ENCODE measurements around the gene CACNG8.

CACNG8 gene

DNA sequence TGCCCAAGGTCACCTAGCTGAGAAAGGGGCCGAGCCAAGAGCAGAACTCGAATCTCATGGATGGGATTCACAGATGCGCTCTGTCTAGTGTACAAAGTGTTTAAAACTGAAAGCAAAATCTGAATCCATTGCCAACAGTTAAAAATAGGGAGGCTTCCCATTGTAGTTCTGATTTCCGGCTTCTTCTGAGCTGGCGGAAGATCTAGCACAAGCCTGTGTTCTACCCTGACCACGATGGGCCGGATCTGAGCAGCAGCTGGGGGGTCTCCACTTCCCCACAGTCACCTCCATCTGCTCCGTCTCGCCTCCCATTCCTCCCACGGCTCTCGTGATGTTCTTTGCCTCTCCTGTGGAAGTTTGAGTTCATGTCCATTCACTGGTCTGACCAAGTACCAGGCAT is 2.4 kb downstream of the CACNG8 start:
- no peak for DNase-seq

DNA sequence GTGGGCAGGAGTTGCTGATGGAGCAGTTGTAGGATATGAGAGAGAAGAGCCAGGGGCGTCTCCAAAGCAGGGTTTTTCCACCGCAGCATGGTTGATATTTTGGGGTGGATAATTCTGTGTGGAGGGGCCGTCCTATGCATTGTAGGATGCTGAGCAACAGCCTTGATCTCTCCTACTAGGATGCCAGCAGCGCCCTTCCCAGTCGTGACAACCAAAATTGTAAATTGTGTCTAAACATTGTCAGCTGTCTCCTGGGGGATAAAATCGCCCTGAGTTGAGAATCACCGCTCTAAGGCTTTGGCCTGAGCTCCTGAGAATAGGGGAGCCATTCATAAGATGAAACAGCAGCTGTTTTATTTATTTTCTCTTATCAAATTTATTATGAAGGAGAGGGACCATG is 4.2 kb downstream of the CACNG8 start:
- no peak for DNase-seq

GRCh38 chr19:53969366-53969765 is 6.6 kb downstream of the CACNG8 start:
- no peak for DNase-seq

- no peak for DNase-seq
These were observed 8.9 kb downstream of the CACNG8 start for GRCh38 chr19:53971673-53972072.

DNA sequence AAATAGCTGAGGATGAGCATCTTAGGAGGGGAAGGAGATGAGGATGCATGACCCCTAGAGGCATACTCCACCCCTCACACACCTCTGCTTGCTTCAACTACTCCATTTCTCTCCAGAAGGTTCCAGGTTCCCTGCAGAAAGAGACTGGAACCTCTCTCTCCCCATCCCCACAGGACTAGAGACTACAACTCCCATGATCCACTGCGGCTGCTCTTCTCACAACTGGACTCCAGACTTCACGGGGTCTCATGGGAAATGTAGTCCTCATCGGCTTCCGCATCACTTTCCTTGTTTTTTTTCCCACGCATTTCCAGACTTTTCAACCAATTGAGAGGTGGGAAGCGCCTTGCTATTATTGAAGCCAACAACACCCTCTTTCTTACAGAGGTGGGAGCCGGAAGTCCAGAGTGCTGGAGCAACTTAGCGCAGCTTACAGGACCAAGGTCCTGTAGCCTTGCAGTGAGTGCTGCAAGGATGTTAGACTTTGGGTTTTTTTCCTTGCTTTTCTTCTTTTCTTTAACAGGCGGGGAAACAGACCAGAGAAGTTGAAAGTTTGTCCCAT is 14.8 kb downstream of the CACNG8 start:
- DNase-seq = peak; percentile 98

DNA sequence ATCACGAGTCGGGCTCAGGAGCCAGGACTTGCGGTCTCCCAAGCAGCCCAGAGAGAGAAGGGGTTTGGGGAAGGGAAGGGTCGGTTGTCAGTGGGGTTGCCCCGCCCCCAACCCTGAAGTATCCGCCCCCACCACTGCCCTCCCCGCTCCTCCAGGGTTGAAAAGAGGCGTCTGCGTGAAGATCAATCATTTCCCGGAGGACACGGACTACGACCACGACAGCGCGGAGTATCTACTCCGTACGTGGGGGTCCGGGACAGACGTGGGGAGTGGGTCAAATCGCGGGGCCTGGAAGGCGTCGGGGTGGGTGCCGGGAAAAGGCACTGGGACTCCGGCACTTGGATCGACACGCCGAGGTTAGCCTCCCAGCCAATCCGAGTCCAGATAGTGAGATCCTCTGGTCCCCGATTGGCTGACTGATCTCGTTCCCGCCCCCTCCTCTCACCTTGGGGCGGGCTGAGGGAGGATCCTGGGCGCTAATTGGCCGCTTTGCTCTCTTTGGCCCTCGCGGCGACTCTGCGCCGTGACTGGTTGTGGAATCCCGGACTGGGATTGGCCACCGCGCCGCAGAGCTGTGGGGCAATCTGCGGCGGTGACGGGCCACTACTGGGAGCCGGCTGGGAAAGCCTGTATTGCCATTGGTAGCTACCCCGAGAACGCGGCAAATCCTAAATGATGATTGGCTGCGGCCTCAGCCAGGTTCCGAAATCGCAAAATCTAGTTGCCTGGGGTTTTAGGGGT is 15.4 kb downstream of the CACNG8 start:
- DNase-seq = peak in 1 of 2 experiments; percentile 68

GRCh38 chr19:53978975-53979801 is 16.5 kb downstream of the CACNG8 start:
- no peak for DNase-seq

DNA sequence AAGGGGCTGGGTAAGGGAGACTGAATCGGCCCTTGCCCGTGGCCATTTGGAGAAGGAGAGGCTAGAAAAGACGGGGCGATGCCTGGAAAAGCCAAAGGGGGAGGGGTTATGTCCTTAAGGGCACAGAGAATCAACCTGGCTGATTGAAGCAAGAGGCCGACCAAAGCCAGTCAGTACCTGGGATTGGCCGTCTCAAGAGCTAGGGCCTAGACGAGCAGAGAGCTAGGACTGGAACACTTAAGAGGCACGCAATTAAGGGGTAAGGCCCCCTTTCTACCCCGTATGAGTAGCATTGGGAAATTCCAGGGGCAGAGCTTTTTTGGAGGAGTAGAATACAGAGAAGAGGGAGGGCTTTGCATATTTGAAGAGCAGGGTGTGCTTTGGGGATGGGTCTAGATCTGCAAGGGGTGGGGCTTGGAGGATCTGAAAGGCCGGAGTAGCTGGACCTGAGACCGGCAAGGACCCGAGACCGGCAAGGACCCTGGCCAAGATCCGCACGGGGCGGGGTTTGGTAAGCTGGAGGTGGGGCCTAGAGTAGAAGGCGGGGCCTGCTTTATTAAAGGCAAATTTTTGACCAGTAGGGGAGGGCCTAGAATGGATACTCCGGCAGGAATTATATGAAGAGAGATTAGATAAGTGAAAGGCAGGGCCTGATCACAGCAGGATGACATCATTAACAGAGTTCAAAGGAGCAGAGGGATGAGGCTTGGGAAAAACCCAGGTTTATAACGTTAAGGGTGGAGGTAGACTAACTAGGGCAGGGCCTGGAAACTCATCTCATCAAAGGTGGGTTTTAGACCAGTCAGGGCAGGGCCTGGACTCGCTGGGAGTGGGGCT is 18.0 kb downstream of the CACNG8 start:
- DNase-seq = peak; percentile 89 to 90

DNA sequence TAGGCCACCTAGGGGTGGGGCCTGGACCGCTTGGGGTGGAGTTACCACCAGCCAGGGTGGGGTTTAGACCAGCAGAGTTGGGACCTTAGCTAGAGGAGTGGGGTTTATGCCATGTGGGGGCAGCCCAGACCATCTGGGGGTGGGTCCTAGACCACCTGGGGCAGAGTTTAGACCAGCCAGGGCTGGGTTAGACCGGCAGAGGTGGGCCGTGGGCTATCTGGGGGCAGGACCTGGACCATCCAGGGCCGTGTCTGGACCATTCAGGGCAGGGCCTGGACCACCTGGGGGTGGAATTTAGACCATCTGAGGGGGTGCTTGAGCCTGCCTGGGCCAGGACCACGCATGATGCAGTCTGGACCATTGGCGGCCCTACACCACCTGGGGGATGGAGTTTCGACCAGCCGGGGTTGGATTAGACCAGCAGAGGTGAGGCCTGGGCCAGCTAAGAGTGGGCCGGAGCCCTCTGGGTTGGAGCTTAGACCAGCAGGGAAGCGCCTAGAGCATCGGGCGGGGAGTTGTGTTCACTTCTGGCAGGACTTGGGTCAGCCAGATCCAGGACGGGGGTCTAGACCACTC is 18.7 kb downstream of the CACNG8 start:
- DNase-seq = no peak

DNA sequence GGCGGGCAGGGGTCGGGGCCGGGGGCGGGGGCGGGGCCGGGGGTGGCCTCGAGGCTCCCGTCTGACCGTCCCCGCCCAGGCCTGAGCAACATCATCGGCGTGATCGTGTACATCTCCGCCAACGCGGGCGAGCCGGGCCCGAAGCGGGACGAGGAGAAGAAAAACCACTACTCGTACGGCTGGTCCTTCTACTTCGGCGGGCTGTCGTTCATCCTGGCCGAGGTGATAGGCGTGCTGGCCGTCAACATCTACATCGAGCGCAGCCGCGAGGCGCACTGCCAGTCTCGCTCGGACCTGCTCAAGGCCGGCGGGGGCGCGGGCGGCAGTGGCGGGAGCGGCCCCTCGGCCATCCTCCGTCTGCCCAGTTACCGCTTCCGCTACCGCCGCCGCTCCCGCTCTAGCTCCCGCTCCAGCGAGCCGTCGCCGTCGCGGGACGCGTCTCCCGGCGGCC is 19.3 kb downstream of the CACNG8 start:
- peak in 1 of 2 experiments; percentile 72 for DNase-seq

DNA sequence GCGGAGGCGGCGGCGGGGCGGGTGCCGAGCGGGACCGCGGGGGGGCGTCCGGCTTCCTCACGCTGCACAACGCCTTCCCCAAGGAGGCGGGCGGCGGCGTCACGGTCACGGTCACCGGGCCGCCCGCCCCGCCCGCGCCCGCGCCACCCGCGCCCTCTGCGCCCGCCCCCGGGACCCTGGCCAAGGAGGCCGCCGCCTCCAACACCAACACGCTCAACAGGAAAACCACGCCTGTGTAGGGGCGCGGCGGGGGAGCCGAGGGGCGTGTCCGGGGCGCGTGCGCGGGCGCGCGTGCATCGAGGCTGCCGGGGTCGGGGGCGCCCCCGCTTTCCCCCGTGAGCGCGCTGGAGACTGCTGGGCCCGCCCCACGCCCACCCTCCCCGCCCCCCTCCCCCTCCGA is 19.9 kb downstream of the CACNG8 start:
- peak in 1 of 2 experiments; percentile 72 for DNase-seq

DNA sequence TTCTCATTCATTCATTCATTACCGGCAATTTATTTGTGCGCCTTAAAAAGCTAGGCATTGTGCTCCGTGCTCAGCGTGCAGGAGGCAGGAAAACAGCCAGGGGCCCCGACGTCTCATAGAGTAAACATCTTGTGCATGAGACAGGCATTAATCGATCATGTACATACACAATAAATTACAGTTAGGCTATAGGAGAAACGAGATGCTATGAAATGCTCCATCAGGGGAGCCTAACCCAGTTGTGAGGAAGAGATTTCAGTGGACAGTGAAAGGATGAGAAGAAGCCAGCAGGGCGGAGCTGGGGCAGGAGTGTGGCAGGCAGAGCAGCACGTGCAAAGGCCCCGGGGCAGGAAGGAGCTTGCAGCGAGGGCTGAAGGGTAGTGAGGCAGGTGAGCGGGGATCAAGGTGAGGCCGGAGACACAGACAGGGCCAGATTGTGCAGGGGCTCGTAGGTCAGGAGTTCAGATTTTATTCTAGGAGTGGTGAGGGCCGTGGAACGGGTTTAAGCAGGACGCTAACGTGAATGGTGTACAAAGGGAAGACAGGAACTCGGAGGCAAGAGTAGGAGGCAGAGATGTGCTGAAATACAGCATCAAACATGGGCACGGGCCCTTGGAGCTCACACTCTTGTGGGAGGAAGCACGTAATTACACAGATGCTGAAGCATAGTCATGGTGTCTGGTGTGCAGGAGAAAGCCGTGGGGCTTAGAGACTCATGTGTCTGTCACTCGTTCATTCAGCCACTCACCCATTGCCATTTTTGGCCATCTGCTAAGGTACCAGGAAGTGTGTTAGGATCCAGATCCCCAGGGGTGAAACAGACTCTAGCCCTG is 20.9 kb downstream of the CACNG8 start:
- no peak for DNase-seq

- DNase-seq = no peak
These were observed 23.1 kb downstream of the CACNG8 start for GRCh38 chr19:53985863-53986262.

- DNase-seq = no peak
These were observed 26.2 kb downstream of the CACNG8 start for GRCh38 chr19:53988981-53989380.

DNA sequence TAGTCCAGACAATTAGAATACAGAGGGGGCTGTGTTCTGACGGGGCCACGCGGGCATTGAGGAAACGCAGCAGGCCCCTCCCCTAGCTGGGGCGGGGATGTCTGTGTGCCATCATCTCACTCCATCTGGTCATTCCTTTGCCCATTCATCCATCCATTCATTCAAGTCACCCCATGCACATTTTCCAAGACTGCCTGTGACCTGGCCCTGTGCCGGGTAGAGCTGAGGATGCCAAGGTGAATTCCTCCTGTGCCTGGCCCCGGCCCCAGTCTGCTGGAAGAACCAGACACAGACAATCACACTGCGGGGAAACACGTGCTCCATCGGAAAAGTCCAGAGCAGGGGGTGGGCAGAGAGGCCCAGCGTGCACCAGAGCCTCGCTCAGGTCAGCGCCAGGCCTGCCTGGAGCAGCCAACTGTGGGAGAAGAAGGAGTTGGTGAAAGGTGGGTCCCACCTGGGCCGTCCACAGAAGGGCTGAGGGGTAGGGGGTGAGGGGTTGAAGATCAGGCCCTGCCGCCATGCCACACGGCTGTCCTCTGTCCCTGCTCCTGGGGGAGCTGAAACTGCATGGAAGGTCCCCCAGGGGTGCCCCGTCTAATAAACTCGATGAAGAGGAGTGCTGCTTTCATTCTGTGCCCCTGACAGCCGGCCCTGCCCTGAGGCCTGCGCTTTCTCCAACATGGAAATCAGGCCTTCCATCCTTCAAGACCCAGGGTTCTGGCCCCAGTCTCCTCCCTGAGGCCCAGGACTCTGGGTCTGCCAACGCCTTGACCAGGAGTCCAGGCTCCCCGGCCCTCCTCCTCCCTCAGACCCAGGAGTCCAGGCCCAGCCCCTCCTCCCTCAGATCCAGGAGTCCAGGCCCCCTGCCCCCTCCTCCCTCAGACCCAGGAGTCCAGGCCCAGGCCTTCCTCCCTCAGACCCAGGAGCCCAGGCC is 27.1 kb downstream of the CACNG8 start:
- DNase-seq = no peak

DNA sequence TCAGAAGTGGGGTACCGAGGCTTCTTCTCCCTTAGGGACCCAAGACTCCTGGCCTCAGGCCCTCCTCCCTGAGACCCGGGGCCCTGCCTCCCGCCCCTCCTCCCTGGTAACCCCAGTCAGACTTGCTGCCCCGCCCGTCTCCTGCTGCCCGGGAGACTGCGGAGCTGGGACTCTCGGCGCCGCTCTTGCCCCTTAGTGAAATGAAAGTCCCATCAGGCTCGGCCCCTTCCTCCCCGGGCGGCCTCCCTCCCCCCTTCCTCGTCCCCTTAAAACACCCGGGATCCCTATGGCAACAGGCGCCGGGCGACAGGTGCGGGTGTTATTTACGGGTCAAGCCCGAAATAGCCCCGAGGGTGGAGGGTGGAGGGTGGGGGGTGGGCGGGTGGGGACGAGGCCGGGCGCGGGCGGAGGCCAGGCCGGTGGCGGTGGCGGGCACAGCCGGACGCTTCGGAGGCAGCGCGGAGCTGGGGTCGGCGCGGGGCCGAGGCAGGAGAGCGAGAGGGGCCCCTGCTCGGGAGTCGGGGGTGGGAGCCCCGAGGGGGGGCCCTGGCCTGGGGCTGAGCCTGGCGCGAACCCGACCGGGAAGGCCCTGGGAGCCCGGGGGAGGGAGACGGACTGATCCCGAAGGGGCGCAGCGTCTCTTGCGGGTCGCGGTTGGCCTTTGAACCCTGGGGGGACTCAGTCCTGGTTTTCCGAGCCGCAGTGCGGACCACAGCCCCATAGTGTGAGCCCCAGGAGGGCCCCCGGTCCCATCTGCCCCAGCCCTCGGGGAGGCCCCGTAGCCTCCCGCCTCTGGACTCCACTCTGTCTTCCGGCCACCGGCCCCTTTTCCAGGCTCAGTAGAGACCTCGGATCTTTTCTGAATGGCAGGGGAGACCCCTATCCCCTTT is 28.7 kb downstream of the CACNG8 start, which contains the start of gene CACNG6:
TSS of gene CACNG6 (plus strand) at position 414 of the 890 bp plus-strand sequence. CDS start 1,241 bp downstream, outside the sequence.
- peak; percentile 81 to 93 for DNase-seq

GRCh38 chr19:53992211-53992610 is 29.5 kb downstream of the CACNG8 start:
- no peak for DNase-seq

DNA sequence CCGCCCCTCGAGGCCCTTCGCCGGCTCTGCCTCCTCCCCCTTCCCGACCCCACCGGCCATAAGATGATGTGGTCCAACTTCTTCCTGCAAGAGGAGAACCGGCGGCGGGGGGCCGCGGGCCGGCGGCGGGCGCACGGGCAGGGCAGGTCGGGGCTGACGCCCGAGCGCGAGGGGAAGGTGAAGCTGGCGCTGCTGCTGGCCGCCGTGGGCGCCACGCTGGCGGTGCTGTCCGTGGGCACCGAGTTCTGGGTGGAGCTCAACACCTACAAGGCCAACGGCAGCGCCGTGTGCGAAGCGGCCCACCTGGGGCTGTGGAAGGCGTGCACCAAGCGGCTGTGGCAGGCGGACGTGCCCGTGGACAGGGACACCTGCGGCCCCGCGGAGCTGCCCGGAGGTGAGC is 30.1 kb downstream of the CACNG8 start:
- peak in 1 of 2 experiments; percentile 51 for DNase-seq

GRCh38 chr19:53993448-53993847 is 30.7 kb downstream of the CACNG8 start:
- no peak for DNase-seq
